MM.1S (cell line): ENCODE measurements around the gene CACNA1C.

Experiments used
- EZH2phosphoT487 ChIP-seq: fragments of 300-600 bp; sonication (generic); IDR thresholded peaks from 2 replicates; pipeline ENCODE4 v1.6.1; 2018; ENCODE audit warnings: antibody characterized with exemption, low read length
- TF ChIP-seq, protein P1 (sequence below): fragments of 300-600 bp; sonication (generic); IDR thresholded peaks from 2 replicates; pipeline ENCODE4 v1.5.1; 2016; ENCODE audit warnings: antibody characterized with exemption, low read length, mixed read lengths

DNA sequence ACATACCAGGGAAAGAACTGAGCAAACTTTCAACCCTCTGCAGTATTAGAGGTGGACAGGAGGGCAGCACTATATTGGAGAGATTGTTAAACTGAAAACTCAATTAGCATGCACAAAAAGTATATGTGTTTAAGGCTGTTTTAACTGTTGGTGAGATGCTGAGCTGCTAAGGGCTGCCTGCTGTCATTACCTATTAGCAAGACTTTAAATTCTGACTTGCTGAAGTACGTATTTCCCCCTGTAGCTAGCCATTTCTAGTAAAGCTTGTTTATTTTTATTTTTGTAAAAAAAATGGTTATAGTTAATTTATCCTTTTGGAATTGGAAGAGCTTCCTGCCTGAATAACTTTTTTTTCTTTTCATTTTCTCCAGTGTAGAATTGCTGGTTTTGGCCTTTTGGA is 92.2 kb downstream of the CACNA1C start:
- TF ChIP-seq, protein P1, sequence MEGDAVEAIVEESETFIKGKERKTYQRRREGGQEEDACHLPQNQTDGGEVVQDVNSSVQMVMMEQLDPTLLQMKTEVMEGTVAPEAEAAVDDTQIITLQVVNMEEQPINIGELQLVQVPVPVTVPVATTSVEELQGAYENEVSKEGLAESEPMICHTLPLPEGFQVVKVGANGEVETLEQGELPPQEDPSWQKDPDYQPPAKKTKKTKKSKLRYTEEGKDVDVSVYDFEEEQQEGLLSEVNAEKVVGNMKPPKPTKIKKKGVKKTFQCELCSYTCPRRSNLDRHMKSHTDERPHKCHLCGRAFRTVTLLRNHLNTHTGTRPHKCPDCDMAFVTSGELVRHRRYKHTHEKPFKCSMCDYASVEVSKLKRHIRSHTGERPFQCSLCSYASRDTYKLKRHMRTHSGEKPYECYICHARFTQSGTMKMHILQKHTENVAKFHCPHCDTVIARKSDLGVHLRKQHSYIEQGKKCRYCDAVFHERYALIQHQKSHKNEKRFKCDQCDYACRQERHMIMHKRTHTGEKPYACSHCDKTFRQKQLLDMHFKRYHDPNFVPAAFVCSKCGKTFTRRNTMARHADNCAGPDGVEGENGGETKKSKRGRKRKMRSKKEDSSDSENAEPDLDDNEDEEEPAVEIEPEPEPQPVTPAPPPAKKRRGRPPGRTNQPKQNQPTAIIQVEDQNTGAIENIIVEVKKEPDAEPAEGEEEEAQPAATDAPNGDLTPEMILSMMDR = no peak
- TF ChIP-seq EZH2phosphoT487 = no peak
